SK-N-MC (cell line): ENCODE data around the gene CLTCL1.

Experiments used
- EZH2 ChIP-seq: fragments of 200-600 bp; sonication (generic); IDR thresholded peaks from one replicate; pipeline ENCODE4 v1.6.1; 2017; ENCODE audit warnings: antibody characterized with exemption
- FOXP2 ChIP-seq: optimal IDR thresholded peaks from 2 replicates; pipeline ENCODE3; 2011; ENCODE audit warnings: mild to moderate bottlenecking, moderate library complexity; ENCODE audit not compliant: insufficient read depth; ENCODE audit errors: extremely low read length, control extremely low read depth
- POLR2AphosphoS5 ChIP-seq: IDR thresholded peaks from 2 replicates; pipeline ENCODE4 v1.6.1; 2012; ENCODE audit warnings: mild to moderate bottlenecking, low read depth, low read length, borderline replicate concordance

GRCh38 chr22:19196841-19197612 lies 94.5 kb downstream of the CLTCL1 start:
- TF ChIP-seq POLR2AphosphoS5: no peak
- no peak for TF ChIP-seq EZH2
- TF ChIP-seq FOXP2: no peak
